SH-SY5Y (cell line): ENCODE results near the gene PTPRO.

Source experiments
- GATA2 ChIP-seq: IDR thresholded peaks from 2 replicates; pipeline ENCODE4 v1.6.1; 2011; ENCODE audit warnings: mild to moderate bottlenecking, low read depth, low read length
- GATA3 ChIP-seq: IDR thresholded peaks from 2 replicates; pipeline ENCODE4 v1.6.1; 2011; ENCODE audit warnings: low read depth, mild to moderate bottlenecking, low read length, moderate library complexity

- TF ChIP-seq GATA3, result no peak
- no peak for TF ChIP-seq GATA2
Measured at GRCh38 chr12:15494329-15495046, 172.2 kb downstream of the PTPRO start.
